Measurements from ENCODE around the gene TBC1D9. TPM values are rescaled to one million over a fixed set of nuclear protein-coding genes. Genes with fewer than 3 reads are reported as not detected.

Gene TBC1D9
- polyA plus RNA-seq, 1 donor (not counting 4 experiments of a cell fraction or from before 2014, with no cell fraction given) = 11.6 TPM

DNA sequence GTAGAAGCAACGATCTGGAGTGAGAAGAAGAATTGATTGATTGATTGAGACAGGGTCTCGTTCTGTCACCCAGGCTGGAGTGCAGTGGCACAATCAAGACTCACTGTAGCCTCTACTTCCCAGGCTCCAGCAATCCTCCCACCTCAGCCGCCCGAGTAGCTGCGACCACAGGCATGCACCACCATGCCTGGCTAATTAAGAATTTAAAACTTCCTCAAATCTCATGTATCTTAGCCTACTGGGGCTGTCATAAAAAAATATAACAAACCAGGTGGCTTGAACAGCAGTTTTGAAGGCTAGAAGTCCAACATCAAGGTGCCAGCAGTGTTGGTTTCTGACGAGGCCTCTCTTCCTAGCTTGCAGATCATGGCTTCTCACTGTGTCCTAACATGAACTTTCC lies 18.3 kb upstream of the TBC1D9 start:
- dilution Hi-C loops (cut with MboI; ENCODE audit: extremely low pct_ligation_motif_present, low sequenced_read_pairs) = no loop called here
- H3K9me3 ChIP-seq (ENCODE audit: control insufficient read depth, low read depth, low read length) = no peaks in the 10 kb centered on the region
- H3K27ac ChIP-seq (ENCODE audit: control insufficient read depth, insufficient read depth, low read length) = no peak overlapping the region
- no peaks in the 10 kb centered on the region for H3K79me2 ChIP-seq (ENCODE audit: control insufficient read depth, insufficient read depth, low read length)
- no peaks in the 10 kb centered on the region for H3K36me3 ChIP-seq (ENCODE audit: control insufficient read depth in 2 of 2, extremely low read depth in 1 of 2, insufficient read depth in 2 of 2, low read length in 2 of 2)
- no peaks in the 10 kb centered on the region for H4K20me1 ChIP-seq (ENCODE audit: control insufficient read depth, extremely low read depth, insufficient read depth, low read length)
- H3K27me3 ChIP-seq (ENCODE audit: control insufficient read depth, extremely low read depth, insufficient read depth, low read length) = no peaks in the 10 kb centered on the region
- no peaks in the 10 kb centered on the region for H3K9me1 ChIP-seq (ENCODE audit: control insufficient read depth, extremely low read depth, insufficient read depth, low read length)
- no peak overlapping the region for H3K4me3 ChIP-seq (ENCODE audit: control insufficient read depth in 2 of 3, extremely low read depth in 1 of 3, insufficient read depth in 2 of 3, low read depth in 1 of 3, low read length in 3 of 3)
- DNase-seq (ENCODE audit: low read depth, low spot score) = no peak
- H3K4me2 ChIP-seq (ENCODE audit: control insufficient read depth, extremely low read depth, insufficient read depth, low read depth, low read length) = no peak overlapping the region
- H3K4me1 ChIP-seq (ENCODE audit: control insufficient read depth, extremely low read depth, insufficient read depth, low read length) = no peaks in the 10 kb centered on the region
- no peak overlapping the region for H3K9ac ChIP-seq (ENCODE audit: control insufficient read depth, extremely low read depth, insufficient read depth, low read length)
- no peak overlapping the region for H2AFZ ChIP-seq (ENCODE audit: control insufficient read depth, low read length)
- FAIRE-seq = no peak
- TF ChIP-seq, protein P1, sequence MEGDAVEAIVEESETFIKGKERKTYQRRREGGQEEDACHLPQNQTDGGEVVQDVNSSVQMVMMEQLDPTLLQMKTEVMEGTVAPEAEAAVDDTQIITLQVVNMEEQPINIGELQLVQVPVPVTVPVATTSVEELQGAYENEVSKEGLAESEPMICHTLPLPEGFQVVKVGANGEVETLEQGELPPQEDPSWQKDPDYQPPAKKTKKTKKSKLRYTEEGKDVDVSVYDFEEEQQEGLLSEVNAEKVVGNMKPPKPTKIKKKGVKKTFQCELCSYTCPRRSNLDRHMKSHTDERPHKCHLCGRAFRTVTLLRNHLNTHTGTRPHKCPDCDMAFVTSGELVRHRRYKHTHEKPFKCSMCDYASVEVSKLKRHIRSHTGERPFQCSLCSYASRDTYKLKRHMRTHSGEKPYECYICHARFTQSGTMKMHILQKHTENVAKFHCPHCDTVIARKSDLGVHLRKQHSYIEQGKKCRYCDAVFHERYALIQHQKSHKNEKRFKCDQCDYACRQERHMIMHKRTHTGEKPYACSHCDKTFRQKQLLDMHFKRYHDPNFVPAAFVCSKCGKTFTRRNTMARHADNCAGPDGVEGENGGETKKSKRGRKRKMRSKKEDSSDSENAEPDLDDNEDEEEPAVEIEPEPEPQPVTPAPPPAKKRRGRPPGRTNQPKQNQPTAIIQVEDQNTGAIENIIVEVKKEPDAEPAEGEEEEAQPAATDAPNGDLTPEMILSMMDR (optimal IDR thresholded peaks at IDR 0.05 in 1 of 3, IDR thresholded peaks at IDR 0.05 in 1 of 3, conservative IDR thresholded peaks at IDR 0.05 in 1 of 3; ENCODE audit: extremely low read depth in 1 of 3, insufficient read depth in 2 of 3, low read length in 3 of 3) = no peak
- TF ChIP-seq EZH2 (IDR thresholded peaks at IDR 0.05; ENCODE audit: low read length) = no peak

GRCh38 chr4:140769209-140769608 lies 13.0 kb upstream of the TBC1D9 start:
- H3K79me2 ChIP-seq (ENCODE audit: control insufficient read depth, insufficient read depth, low read length) = no peaks in the 10 kb centered on the region
- no peaks in the 10 kb centered on the region for H3K27me3 ChIP-seq (ENCODE audit: control insufficient read depth, extremely low read depth, insufficient read depth, low read length)
- no peaks in the 10 kb centered on the region for H4K20me1 ChIP-seq (ENCODE audit: control insufficient read depth, extremely low read depth, insufficient read depth, low read length)
- no peak overlapping the region for H3K9ac ChIP-seq (ENCODE audit: control insufficient read depth, extremely low read depth, insufficient read depth, low read length)
- DNase-seq (ENCODE audit: low read depth, low spot score) = no peak
- dilution Hi-C loops (cut with MboI; ENCODE audit: extremely low pct_ligation_motif_present, low sequenced_read_pairs) = no loop called here
- no peak overlapping the region for H3K27ac ChIP-seq (ENCODE audit: control insufficient read depth, insufficient read depth, low read length)
- FAIRE-seq = no peak
- H3K4me2 ChIP-seq (ENCODE audit: control insufficient read depth, extremely low read depth, insufficient read depth, low read depth, low read length) = no peak overlapping the region
- no peak overlapping the region for H3K4me3 ChIP-seq (ENCODE audit: control insufficient read depth in 2 of 3, extremely low read depth in 1 of 3, insufficient read depth in 2 of 3, low read depth in 1 of 3, low read length in 3 of 3)
- H3K9me1 ChIP-seq (ENCODE audit: control insufficient read depth, extremely low read depth, insufficient read depth, low read length) = no peaks in the 10 kb centered on the region
- H2AFZ ChIP-seq (ENCODE audit: control insufficient read depth, low read length) = no peak overlapping the region
- TF ChIP-seq, protein P1 (optimal IDR thresholded peaks at IDR 0.05 in 1 of 3, IDR thresholded peaks at IDR 0.05 in 1 of 3, conservative IDR thresholded peaks at IDR 0.05 in 1 of 3; ENCODE audit: extremely low read depth in 1 of 3, insufficient read depth in 2 of 3, low read length in 3 of 3) = no peak
- TF ChIP-seq EZH2 (IDR thresholded peaks at IDR 0.05; ENCODE audit: low read length) = no peak
- no peaks in the 10 kb centered on the region for H3K36me3 ChIP-seq (ENCODE audit: control insufficient read depth in 2 of 2, extremely low read depth in 1 of 2, insufficient read depth in 2 of 2, low read length in 2 of 2)
- no peaks in the 10 kb centered on the region for H3K9me3 ChIP-seq (ENCODE audit: control insufficient read depth, low read depth, low read length)
- H3K4me1 ChIP-seq (ENCODE audit: control insufficient read depth, extremely low read depth, insufficient read depth, low read length) = no peaks in the 10 kb centered on the region
